ENCODE measurements around the gene CHPF.

DNA sequence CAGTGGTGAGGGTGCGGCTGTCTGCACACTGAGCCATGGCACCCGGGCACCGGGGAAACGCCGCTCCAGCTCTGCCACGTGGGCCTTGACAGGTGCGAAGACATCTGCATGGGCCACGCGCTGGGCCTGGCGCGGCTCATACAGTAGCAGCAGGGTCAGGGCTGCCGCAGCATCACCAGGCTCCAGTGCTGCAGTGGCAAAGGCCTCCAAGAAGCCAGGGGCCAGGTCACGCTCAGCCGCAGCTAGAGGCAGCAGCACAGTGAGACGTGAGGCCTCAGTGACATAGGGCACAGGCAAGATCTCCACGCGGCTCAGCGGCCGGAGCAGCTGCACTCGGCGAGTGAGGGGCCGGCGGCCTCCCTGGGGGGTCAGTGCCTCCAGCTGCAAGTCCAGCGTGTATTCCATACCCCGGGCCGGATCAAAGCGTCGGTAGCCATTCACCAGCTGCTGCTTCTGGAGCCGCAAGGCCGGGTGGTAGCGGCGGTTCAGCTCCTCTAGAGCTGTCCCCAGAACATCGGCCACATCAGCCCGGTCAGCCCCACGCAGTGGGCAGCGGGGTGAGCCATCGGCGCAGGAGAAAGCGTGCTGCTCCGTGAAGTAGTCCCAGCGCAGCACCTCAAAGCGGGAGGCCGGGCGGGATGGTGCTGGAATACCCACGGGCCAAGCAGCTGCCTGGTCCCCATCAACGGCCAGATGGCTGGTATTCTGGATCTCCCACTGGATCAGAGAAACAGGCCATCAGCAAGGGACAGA, 3.5 kb downstream of the CHPF start:
- TF ChIP-seq, protein P1, sequence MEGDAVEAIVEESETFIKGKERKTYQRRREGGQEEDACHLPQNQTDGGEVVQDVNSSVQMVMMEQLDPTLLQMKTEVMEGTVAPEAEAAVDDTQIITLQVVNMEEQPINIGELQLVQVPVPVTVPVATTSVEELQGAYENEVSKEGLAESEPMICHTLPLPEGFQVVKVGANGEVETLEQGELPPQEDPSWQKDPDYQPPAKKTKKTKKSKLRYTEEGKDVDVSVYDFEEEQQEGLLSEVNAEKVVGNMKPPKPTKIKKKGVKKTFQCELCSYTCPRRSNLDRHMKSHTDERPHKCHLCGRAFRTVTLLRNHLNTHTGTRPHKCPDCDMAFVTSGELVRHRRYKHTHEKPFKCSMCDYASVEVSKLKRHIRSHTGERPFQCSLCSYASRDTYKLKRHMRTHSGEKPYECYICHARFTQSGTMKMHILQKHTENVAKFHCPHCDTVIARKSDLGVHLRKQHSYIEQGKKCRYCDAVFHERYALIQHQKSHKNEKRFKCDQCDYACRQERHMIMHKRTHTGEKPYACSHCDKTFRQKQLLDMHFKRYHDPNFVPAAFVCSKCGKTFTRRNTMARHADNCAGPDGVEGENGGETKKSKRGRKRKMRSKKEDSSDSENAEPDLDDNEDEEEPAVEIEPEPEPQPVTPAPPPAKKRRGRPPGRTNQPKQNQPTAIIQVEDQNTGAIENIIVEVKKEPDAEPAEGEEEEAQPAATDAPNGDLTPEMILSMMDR (conservative IDR thresholded peaks at IDR 0.05; ENCODE audit: low read depth, low read length): no peak
- TF ChIP-seq EZH2 (IDR thresholded peaks at IDR 0.05; ENCODE audit: low read length, unreplicated experiment) (no peak), EZH2phosphoT487 (IDR thresholded peaks at IDR 0.05; ENCODE audit: borderline replicate concordance, low read length) (no peak)

Data from PC-3 (cell line).